WTC11 (cell line): Measurements from ENCODE around the gene ID4. TPM values are rescaled to one million over a fixed set of nuclear protein-coding genes. Genes with fewer than 3 reads are reported as not detected.

ENCODE experiments used
- ATAC-seq: fragments of 200-7000 bp; cut with Tn5 transposase; 2 replicates; pipeline ENCODE4 v1.10.0; 2021; ENCODE audit warnings: mild to moderate bottlenecking, moderate library complexity
- CTCF ChIA-PET: fragments of 300-600 bp; sonication (Branson Sonifier 250); formaldehyde crosslinking; loops from one replicate; lab custom pipeline; 2021; ENCODE audit warnings: antibody characterized with exemption; lab: Charles Lee
- POLR2A ChIA-PET: fragments of 350-600 bp; sonication (Branson Sonifier 250); formaldehyde crosslinking; loops from one replicate; lab custom pipeline; 2021; ENCODE audit warnings: antibody characterized with exemption; lab: Charles Lee
- DNase-seq: peaks from one replicate; pipeline ENCODE4 v3.0.0; 2021; ENCODE audit warnings: low spot score
- H3K27ac Mint-ChIP-seq: 2 replicates; pipeline ENCODE4 v1.8.0; 2021; ENCODE audit warnings: mixed read lengths
- H3K27me3 Mint-ChIP-seq: 2 replicates; pipeline ENCODE4 v1.8.0; 2021; ENCODE audit warnings: low read depth, mild to moderate bottlenecking, moderate library complexity, mixed read lengths
- H3K36me3 Mint-ChIP-seq: 2 replicates; pipeline ENCODE4 v1.8.0; 2021; ENCODE audit warnings: mixed read lengths
- H3K4me1 Mint-ChIP-seq: 2 replicates; pipeline ENCODE4 v1.8.0; 2022; ENCODE audit warnings: mixed read lengths
- H3K4me3 Mint-ChIP-seq: 2 replicates; pipeline ENCODE4 v1.8.0; 2021; ENCODE audit warnings: mild to moderate bottlenecking, moderate library complexity, mixed read lengths
- H3K9me3 Mint-ChIP-seq: 2 replicates; pipeline ENCODE4 v1.8.0; 2021; ENCODE audit warnings: mixed read lengths
- ATF2 ChIP-seq: sonication (generic); formaldehyde crosslinking; IDR thresholded peaks from 2 replicates; pipeline ENCODE4 v1.8.1; 2022; ENCODE audit warnings: low read depth, missing genetic modification reagents, borderline replicate concordance
- ATF3 ChIP-seq: sonication (generic); formaldehyde crosslinking; conservative IDR thresholded peaks from 2 replicates; pipeline ENCODE4 v1.8.1; 2022; ENCODE audit warnings: mild to moderate bottlenecking, missing genetic modification reagents
- CBFB ChIP-seq: sonication (generic); formaldehyde crosslinking; IDR thresholded peaks from 2 replicates; pipeline ENCODE4 v1.8.1; 2022; ENCODE audit warnings: mild to moderate bottlenecking, low read depth, missing genetic modification reagents
- CREB1 ChIP-seq: sonication (generic); formaldehyde crosslinking; IDR thresholded peaks from 2 replicates; pipeline ENCODE4 v1.8.0; 2023; ENCODE audit warnings: mild to moderate bottlenecking, missing genetic modification reagents
- E2F1 ChIP-seq: sonication (generic); formaldehyde crosslinking; IDR thresholded peaks from 2 replicates; pipeline ENCODE4 v1.8.0; 2022; ENCODE audit warnings: mild to moderate bottlenecking, missing genetic modification reagents
- E2F5 ChIP-seq: sonication (generic); formaldehyde crosslinking; IDR thresholded peaks from 2 replicates; pipeline ENCODE4 v1.8.1; 2022; ENCODE audit warnings: mild to moderate bottlenecking, moderate library complexity, missing genetic modification reagents
- ELF4 ChIP-seq: sonication (generic); formaldehyde crosslinking; IDR thresholded peaks from 2 replicates; pipeline ENCODE4 v1.8.1; 2022; ENCODE audit warnings: low read depth, mild to moderate bottlenecking, moderate library complexity, missing genetic modification reagents
- GABPB1 ChIP-seq: sonication (generic); formaldehyde crosslinking; IDR thresholded peaks from 2 replicates; pipeline ENCODE4 v1.8.1; 2023; ENCODE audit warnings: mild to moderate bottlenecking, missing genetic modification reagents
- GRHL2 ChIP-seq: fragments of 250-450 bp; sonication (Bioruptor Pico); IDR thresholded peaks from 2 replicates; pipeline ENCODE4 v1.8.0; 2022; ENCODE audit warnings: mild to moderate bottlenecking, moderate library complexity; ENCODE audit not compliant: insufficient replicate concordance, severe bottlenecking
- IRF1 ChIP-seq: sonication (generic); formaldehyde crosslinking; IDR thresholded peaks from 2 replicates; pipeline ENCODE4 v1.8.0; 2023; ENCODE audit warnings: missing genetic modification reagents
- JAZF1 ChIP-seq: fragments of 250-450 bp; sonication (Bioruptor Pico); IDR thresholded peaks from 2 replicates; pipeline ENCODE4 v1.9.0; 2021; ENCODE audit warnings: moderate library complexity, mild to moderate bottlenecking, inconsistent platforms
- JUN ChIP-seq: sonication (generic); formaldehyde crosslinking; IDR thresholded peaks from 2 replicates; pipeline ENCODE4 v1.8.0; 2023; ENCODE audit warnings: mild to moderate bottlenecking, missing genetic modification reagents
- KAT7 ChIP-seq: sonication (generic); formaldehyde crosslinking; IDR thresholded peaks from 2 replicates; pipeline ENCODE4 v1.8.1; 2023; ENCODE audit warnings: missing genetic modification reagents, mild to moderate bottlenecking, borderline replicate concordance
- MAX ChIP-seq: sonication (generic); formaldehyde crosslinking; IDR thresholded peaks from 2 replicates; pipeline ENCODE4 v1.8.0; 2022; ENCODE audit warnings: mild to moderate bottlenecking, missing genetic modification reagents
- NR1H2 ChIP-seq: sonication (generic); formaldehyde crosslinking; IDR thresholded peaks from 2 replicates; pipeline ENCODE4 v1.9.0; 2021; ENCODE audit warnings: mild to moderate bottlenecking, moderate library complexity, missing genetic modification reagents
- SMAD3 ChIP-seq: sonication (generic); formaldehyde crosslinking; IDR thresholded peaks from 2 replicates; pipeline ENCODE4 v1.8.0; 2022; ENCODE audit warnings: missing genetic modification reagents, mild to moderate bottlenecking, borderline replicate concordance
- TCF7 ChIP-seq: sonication (generic); formaldehyde crosslinking; IDR thresholded peaks from 2 replicates; pipeline ENCODE4 v1.8.0; 2022; ENCODE audit warnings: mild to moderate bottlenecking, low read depth, missing genetic modification reagents, moderate library complexity
- TEAD4 ChIP-seq: sonication (generic); formaldehyde crosslinking; IDR thresholded peaks from 2 replicates; pipeline ENCODE4 v1.8.0; 2022; ENCODE audit warnings: mild to moderate bottlenecking, missing genetic modification reagents
- USF1 ChIP-seq: sonication (generic); formaldehyde crosslinking; IDR thresholded peaks from 2 replicates; pipeline ENCODE4 v1.8.0; 2022; ENCODE audit warnings: mild to moderate bottlenecking, missing genetic modification reagents
- ZNF219 ChIP-seq: sonication (generic); formaldehyde crosslinking; IDR thresholded peaks from 2 replicates; pipeline ENCODE4 v1.8.0; 2023; ENCODE audit warnings: missing genetic modification reagents, mild to moderate bottlenecking, borderline replicate concordance
- ZNF416 ChIP-seq: fragments of 250-450 bp; sonication (Bioruptor Pico); IDR thresholded peaks from 2 replicates; pipeline ENCODE4 v1.9.0; 2021; ENCODE audit warnings: mild to moderate bottlenecking, inconsistent platforms
- ZNF532 ChIP-seq: fragments of 250-450 bp; sonication (Bioruptor Pico); IDR thresholded peaks from 2 replicates; pipeline ENCODE4 v1.9.0; 2021; ENCODE audit warnings: mild to moderate bottlenecking, borderline replicate concordance
- ZNF671 ChIP-seq: fragments of 250-450 bp; sonication (Bioruptor Pico); IDR thresholded peaks from 2 replicates; pipeline ENCODE4 v1.8.0; 2021; ENCODE audit warnings: mild to moderate bottlenecking
- ZSCAN18 ChIP-seq: fragments of 250-450 bp; sonication (Bioruptor Pico); IDR thresholded peaks from 2 replicates; pipeline ENCODE4 v2.1.2; 2022; ENCODE audit warnings: mild to moderate bottlenecking, moderate library complexity
- total RNA-seq: library from RNA; stranded (reverse); gene quantifications from 3 replicates; pipeline ENCODE4 v1.2.3, GENCODE V29; 2021

The ID4 gene
- total RNA-seq, 1 experiment from 2014 or later: 4.5 TPM

- POLR2A ChIA-PET: no interaction called here
- no peak overlapping the region for H3K27ac Mint-ChIP-seq
- H3K4me1 Mint-ChIP-seq: no peaks in the 10 kb centered on the region
- no peaks in the 10 kb centered on the region for H3K36me3 Mint-ChIP-seq
- no peak overlapping the region for H3K4me3 Mint-ChIP-seq
- CTCF ChIA-PET: interaction anchor here (1.0 to 1.2 kb wide), 2 partner anchors 190 to 842 kb away, joined by 3 read pairs; no protein-coding TSS in a partner anchor
- H3K9me3 Mint-ChIP-seq: no peaks in the 10 kb centered on the region
- TF ChIP-seq JAZF1: no peak
- TF ChIP-seq SMAD3 (CRISPR knock-in tag): no peak
- no peak for TF ChIP-seq CBFB
- TF ChIP-seq KAT7 (CRISPR knock-in tag): no peak
- TF ChIP-seq JUN (CRISPR knock-in tag): no peak
- TF ChIP-seq USF1: no peak
- no peak for TF ChIP-seq ZNF416
- no peak for TF ChIP-seq ATF3 (CRISPR knock-in tag)
- no peak for TF ChIP-seq TEAD4
- TF ChIP-seq ZNF219 (CRISPR knock-in tag): no peak
- no peak for TF ChIP-seq ATF2
- TF ChIP-seq E2F1 (CRISPR knock-in tag): no peak
- no peak for TF ChIP-seq CREB1 (CRISPR knock-in tag)
- TF ChIP-seq GRHL2 (CRISPR knock-in tag): no peak
- TF ChIP-seq NR1H2 (CRISPR knock-in tag): no peak
- TF ChIP-seq MAX: no peak
- no peak for TF ChIP-seq TCF7 (CRISPR knock-in tag)
- ATAC-seq (no peak), DNase-seq (no peak)
- H3K27me3 Mint-ChIP-seq: no peaks in the 10 kb centered on the region
Observed at GRCh38 chr6:19866173-19866984, 29.2 kb downstream of the ID4 start.

- Mint-ChIP-seq H3K27ac (no peak overlapping the region), H3K36me3 (no peaks in the 10 kb centered on the region), H3K4me3 (no peak overlapping the region), H3K9me3 (no peaks in the 10 kb centered on the region), H3K27me3 (no peaks in the 10 kb centered on the region), H3K4me1 (no peaks in the 10 kb centered on the region)
- ATAC-seq: no peak
- ChIA-PET CTCF (interaction anchor here (1.0 to 1.2 kb wide), 2 partner anchors 11 to 189 kb away, joined by 3 read pairs; no protein-coding TSS in a partner anchor), POLR2A (no interaction called here)
- DNase-seq: no peak
- no peak for TF ChIP-seq IRF1 (CRISPR knock-in tag)
- TF ChIP-seq ELF4 (CRISPR knock-in tag): no peak
- TF ChIP-seq GABPB1 (CRISPR knock-in tag): no peak
- TF ChIP-seq ZSCAN18: no peak
- TF ChIP-seq E2F5 (CRISPR knock-in tag): no peak
- TF ChIP-seq ZNF671 (CRISPR knock-in tag): no peak
- TF ChIP-seq ZNF532 (CRISPR knock-in tag): no peak
Observed at GRCh38 chr6:19866985-19867627, 29.9 kb downstream of the ID4 start.
